GF-D8 (cell line): ENCODE data around the gene KTN1.

Experiments
- DNase-seq: peaks from one replicate; lab custom pipeline; 2025; lab: John Stamatoyannopoulos, UW

KTN1 gene, protein sequence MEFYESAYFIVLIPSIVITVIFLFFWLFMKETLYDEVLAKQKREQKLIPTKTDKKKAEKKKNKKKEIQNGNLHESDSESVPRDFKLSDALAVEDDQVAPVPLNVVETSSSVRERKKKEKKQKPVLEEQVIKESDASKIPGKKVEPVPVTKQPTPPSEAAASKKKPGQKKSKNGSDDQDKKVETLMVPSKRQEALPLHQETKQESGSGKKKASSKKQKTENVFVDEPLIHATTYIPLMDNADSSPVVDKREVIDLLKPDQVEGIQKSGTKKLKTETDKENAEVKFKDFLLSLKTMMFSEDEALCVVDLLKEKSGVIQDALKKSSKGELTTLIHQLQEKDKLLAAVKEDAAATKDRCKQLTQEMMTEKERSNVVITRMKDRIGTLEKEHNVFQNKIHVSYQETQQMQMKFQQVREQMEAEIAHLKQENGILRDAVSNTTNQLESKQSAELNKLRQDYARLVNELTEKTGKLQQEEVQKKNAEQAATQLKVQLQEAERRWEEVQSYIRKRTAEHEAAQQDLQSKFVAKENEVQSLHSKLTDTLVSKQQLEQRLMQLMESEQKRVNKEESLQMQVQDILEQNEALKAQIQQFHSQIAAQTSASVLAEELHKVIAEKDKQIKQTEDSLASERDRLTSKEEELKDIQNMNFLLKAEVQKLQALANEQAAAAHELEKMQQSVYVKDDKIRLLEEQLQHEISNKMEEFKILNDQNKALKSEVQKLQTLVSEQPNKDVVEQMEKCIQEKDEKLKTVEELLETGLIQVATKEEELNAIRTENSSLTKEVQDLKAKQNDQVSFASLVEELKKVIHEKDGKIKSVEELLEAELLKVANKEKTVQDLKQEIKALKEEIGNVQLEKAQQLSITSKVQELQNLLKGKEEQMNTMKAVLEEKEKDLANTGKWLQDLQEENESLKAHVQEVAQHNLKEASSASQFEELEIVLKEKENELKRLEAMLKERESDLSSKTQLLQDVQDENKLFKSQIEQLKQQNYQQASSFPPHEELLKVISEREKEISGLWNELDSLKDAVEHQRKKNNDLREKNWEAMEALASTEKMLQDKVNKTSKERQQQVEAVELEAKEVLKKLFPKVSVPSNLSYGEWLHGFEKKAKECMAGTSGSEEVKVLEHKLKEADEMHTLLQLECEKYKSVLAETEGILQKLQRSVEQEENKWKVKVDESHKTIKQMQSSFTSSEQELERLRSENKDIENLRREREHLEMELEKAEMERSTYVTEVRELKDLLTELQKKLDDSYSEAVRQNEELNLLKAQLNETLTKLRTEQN (N-terminal part only)

DNA sequence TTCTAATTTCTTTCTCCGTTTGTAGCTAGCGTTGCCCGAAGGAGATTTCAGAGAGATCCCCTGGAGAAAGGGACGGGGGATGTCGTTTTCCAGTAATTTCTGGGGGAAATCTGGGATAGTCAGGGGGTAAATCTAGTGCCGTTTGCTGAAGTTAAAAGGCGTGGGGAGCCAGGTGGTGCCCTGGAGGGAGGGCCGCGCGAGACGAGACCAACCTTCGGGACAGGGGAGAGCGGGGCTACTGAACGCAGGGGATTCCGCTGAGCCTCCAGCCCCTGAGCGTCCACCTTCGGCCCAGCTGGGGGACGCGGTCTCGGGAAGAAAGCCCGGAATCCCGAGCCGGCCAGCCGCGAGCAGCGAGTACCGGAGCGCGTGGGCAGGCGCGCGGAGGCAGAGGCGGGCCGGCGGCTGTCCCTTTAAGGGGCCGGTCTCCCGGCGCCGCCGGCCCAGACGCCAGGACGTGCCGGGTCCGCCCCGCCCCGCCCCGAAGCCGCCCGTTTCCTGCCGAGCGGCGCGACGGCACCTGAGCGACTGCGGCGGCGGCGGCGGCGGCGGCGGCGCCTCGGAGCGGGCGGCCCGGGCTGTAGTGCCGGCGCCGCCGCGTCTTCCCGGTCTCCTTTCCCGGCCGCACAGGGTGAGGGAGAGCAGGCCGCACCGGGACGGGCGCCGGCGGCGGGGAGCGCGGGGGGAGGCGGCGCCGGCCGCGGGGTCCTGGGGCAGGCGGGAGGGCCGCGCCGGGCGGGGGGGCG, at the start of gene KTN1:
Gene KTN1 (plus strand): TSS at position 484 of the 746 bp plus-strand sequence. CDS start 31,842 bp downstream, outside the sequence.
- peak; percentile 52 for DNase-seq

DNA sequence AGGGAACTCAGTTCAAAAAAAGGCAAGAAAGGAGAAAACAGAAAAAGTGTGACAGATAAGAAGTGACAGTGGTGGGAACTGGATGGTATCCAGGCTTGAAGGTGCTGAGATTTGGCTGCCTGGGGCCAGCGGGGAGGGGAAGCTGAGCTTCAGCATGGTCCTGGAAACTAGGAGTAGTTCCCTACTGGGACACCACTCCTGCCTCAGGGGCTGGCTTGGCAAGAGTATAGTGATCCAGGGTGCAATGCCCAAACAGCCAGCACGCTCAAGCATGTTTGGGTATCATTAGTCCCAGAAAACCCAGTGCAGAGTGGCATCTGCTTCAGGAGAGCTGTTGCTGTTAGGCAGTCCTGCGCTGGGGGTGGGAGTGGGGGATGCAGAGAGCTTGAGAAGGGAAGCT, 49.5 kb upstream of the KTN1 start:
- DNase-seq = no peak

DNA sequence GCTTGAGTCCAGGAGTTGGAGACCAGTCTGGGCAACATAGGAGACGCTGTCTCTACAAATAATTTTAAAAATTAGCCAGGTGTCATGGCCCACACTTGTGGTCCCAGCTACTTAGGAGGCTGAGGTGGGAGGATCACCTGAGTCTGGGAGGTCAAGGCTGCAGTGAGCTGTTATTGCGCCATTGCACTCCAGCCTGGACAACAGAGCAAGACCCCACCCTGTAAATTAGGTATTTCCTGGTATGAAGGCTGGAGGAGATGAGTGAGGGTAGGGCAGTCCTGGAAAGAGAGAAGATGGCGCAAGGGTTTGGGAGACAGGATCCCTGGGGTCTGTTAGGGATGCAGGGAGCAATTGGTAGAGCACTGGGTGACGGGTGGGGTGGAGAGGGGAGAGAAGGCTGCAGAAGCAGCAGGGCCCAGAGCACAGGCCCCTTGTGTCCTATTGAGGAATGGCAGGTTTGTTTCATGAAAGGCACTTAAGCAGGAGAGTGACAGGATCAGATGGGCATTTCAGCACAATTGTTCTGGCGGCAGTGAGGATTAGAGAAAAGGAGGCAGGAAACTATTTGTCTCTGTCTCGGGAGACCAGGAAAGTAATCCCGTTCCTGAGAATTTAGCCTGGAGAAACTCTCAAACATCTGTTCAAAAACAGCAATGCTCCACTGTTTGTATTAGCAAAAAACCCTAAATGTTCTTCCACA, 47.2 kb upstream of the KTN1 start:
- DNase-seq = no peak

DNA sequence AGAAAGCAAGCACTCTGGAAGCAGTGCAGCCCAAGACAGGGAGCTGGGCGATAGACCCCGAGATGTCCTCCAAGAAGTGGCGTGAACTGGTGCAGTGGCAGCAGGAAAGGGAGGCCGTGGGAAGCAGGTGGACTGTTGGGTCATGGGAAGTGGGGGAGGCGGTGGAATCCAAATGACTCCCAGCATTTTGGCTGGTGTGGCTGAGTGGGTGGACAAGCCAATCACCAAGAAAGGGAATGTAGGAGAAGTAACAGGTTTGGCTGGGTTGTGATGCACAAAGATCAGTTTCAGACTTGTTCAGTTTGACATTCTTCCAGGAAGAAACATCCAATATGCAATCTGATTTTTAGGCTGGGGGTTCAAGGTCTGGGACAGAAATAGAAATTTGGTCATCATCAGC, 46.0 kb upstream of the KTN1 start:
- no peak for DNase-seq

DNA sequence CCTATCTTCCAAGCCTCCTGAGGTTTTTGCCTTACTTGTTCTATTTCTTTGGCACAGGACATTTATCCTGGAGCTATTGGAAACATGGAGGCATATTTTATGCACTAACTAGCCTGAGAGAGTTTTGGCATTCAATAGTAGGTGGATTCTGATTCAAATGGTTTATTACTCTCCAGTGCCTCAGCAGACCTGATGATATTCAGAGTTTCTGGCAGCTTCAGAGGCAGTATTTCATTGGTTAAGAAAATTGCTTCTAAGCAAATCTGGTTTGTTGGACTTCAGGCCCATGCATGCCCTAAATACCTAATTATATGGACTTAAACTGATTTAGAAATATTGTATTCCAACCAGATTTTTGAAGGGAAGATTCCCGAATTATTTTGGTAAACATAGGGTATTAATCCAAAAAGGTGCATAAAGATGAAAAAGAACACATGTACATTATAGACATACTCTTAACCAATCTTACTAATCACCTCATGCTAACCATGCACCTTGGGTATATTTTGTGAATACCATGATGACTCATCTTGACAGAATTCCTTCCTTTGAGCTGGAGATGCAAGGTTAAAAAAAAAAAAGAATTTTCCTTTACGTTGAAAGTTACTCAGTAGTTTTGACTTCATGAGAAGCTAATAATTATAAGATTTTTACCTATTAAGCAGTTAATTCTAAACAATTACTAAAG, 44.3 kb upstream of the KTN1 start:
- no peak for DNase-seq

DNA sequence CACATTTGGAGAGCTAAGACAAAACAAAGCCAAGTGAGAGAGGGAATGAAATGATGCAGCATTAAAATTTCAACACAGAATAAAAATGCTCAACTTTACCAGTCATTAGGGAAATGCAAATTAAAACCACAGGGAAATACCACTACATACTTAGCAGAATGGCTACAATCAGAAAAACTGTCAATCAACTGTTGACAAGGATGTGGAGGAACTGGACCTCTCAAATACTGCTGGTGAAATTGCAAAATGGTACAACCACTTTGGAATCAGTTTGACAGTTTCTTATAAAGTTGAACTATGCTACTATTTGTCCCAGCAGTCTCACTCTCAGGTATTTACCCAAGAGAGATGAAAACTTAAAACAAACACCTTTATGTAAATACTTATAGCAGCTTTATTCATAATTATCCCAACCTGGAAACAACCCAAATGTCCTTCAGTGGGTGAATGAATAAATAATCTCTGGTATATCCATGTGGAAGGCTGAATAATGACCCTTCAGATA, 43.8 kb upstream of the KTN1 start:
- no peak for DNase-seq

DNA sequence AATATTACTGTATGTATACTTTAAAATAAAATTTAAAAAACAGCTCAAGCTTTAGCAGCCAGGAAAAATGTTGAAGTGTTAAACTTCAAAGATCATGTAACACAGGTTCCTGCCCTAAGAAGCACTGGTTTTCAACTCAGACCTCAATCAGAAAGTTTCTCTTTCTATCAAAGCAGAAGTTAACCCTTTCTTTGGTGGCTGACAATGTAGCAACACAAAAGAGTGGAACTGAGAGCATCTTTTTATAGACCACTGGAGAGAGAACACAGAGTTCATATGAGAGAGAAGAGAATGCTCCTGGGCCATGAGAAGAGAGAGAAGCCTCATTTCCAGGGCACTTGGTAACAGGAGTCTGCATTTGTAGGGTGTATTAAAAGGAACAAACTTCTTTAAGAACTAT, 42.2 kb upstream of the KTN1 start:
- no peak for DNase-seq

DNA sequence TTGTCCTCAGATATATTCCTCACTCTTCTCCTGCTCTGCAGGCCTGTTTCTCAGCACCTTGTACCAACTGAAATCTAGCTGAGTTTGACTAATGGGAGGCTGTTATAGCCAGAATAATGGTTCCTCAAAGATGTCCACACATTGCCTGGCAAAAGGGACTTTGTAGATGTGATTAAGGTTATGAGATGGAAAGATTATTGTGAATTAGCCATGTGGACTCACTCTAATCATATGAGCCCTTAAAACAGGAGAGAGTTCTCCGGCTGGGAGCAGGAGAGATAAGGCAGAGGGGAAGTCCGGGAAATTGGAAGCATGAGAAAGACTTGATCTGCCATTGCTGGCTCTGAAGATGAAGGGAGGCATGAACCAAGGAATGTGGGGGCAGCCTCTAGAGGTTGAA, 40.0 kb upstream of the KTN1 start:
- no peak for DNase-seq

DNA sequence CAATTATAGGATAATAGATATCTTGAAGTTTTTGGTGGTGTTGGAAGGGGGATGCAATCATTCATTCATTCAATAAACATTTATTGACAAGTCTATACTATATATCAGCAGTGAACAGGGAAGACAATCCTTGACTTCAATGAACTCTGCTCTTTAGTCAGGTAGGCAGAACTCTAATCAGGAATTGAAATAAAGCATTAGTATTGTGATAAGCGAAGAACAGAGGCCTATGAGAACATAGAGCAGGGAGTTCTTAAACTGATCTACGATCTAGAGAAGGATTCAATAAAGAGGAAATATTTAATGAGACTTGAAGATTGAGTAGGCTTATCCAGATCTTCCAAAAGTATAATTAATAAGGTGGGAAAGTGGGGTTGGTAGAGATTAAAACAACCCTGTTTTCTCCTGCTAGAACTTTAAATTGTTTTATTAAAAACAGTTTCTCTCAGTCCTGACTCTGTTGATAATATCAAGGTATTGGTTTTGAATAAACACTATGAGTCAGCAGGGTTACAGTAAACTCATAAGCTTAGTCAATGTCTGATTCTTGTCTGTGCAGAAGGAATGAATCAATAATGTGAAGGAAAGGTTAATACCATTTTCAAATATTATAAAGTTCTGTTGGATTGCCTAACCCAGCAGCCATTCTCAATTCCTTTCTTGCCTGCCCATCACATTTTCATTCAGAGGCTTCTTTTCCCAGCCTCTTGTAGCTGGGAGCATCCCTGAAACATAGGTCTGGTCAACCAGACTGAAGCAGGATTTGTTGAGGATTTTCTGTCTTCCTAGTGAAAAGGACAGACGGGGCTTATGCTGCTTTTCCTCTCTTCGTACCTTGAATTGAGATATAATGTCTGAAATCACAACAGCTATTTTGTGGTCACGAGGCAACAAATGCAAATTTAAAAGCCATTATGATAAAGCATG, 38.9 kb upstream of the KTN1 start:
- no peak for DNase-seq

DNA sequence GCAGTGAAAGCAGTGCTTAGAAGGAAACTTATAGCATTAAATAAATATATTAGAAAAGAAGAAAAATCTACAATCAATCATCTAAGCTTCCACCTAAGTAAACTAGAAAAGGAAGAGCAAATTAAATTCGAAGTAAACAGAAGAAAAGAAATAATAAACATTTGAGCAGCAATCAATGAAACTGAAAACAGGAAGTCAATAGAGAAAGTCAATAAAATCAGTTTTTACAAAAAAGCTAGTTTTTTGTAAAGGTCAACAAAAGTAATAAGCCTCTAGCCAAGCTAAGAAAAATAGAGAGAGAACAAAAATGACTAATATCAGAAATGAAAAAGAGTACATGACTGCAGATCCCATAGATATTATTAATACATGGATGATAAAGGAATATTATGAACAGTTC, 34.2 kb upstream of the KTN1 start:
- DNase-seq = no peak

DNA sequence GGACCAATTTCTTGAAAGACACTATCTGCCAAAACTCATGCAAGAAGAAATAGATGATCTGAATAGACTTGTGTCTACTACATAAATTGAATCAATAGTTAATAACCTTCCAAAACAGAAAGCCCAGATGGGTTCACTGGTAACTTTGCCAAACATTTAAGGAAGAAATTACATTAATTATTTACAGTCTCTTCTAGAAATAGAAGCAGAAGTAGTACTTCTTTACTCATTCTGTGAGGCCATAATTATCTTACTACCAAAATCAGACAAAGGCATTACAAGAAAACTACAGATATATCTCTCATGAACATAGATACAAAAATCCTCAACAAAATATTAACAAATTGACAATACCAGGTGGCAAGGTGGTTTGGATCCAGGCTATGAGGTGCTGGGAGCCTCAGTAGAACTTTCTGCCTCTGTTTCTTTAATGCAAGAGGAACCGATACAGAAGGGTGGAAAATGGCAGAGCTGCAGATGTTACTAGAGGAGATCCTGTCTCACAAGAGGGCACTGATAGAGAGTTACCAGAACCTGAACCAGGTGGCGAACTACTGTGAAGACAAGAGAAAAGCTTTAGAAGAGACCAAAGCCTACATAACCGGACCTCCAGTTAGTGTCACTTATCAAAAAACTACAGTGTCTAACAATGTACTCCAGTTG, 33.7 kb upstream of the KTN1 start:
- DNase-seq = no peak

DNA sequence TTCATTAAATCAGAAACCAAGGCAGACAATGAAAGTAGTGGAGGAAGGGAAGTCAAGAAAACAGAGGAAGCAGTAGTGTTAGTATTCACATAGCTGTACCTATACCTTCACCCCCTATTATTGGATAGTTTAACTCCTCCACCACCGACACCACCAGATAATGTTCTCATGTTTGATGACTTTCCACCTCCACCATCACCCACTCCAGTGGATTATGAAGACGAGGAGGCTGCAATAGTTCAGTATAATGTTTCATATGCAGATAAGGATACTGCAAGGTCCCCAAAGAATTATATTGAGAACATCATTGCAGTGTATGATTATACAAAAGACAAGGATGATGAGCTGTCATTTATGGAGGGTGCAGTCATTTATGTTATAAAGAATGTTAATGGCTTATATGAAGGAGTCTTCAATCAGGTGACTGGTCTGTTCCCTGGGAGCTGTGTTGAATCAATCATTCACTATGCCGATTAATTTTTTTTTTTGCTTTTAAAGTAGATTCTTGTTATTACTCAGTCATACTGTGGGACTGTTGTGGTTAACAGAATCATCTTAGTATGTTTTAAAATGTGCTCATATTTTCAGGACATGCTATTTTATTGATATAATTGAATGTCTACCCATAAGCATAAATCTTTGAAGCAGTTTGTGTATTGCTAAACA, 32.2 kb upstream of the KTN1 start:
- no peak for DNase-seq

DNA sequence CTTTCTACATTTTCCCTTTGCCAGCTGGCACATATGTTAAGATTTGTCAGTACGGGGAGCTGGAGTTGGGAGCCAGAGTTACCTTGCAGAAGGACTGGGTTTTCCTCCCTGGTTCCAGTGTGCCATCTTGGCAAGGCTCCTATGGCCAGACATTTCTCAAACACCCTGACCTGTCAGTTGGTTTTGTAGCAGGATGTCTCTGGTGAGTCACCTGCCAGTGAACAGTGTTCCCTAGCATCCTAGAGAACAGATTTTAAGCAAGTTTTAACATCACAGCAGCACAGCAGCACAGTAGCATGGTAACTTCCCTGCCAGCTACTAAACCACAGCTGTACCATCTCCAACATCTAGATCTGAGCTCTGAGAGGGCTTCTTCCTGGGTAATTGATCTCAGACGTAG, 26.2 kb upstream of the KTN1 start:
- no peak for DNase-seq

DNA sequence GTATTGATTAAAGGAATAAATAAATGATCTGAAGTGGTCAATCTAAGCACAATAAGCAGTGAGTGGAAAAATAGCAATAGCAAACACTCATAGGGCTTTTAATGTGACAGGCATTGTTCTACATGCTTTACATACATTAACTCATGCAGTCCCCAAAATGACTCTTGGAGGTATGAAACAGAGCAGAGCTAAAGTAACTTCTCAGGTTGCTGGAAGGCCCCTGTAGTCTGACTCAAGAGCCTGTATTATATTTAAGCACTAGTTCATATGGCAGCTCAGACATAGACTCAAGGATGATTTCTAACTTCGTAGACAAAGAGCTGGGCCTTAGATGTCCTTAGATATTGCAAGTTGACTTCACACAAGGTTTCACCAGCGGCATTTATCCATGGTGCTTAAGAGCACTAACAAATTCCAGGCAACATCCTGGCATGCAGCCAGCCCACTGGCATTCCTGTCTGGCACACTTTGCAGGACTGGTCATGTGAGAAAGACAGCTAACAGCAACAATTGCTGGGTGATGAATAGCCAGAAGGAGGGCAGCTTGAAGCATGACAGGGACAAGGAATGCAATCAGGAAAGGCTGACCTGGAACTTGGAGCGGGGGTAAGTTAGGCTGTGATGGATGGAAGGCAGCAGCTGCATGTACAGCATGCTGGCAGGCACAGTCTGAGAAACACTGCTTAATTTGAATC, 22.9 kb upstream of the KTN1 start:
- no peak for DNase-seq

DNA sequence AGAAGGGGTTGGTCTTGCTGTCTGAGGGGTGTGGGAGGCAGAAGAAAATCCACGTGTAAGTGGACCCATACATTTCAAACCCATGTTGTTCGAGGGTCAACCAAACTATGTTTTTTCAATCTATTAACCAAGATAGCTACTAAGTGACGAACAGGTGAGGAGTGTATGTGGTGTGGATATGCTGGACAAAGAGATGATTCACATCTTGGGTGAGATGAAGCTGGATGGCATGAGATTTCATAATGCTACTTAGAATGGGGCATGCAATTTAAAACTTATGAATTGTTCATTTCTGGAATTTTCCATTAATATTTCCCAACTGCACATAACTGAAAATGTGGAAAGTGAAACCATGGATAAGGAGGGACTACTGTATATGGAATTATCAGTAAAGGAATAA, 17.9 kb upstream of the KTN1 start:
- DNase-seq = no peak

DNA sequence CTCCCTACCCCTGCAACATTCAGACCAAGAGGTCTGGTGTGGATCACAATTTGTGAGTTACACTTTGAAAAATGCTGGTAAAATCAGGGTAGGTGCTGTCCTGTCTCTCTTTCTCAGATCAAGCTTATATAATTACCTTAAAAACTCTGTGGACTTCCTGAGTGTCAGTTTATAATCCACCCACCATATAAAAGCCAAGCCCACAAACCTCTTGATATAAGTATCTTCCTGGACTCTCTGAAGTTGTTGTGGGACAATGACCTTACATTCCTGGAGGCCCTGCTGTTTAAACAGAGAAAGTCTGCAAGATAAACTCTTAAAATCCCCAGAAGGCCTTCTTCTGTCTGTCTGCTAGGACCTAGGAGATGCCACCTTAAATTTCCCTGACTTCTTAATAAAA, 11.4 kb upstream of the KTN1 start:
- DNase-seq = no peak

DNA sequence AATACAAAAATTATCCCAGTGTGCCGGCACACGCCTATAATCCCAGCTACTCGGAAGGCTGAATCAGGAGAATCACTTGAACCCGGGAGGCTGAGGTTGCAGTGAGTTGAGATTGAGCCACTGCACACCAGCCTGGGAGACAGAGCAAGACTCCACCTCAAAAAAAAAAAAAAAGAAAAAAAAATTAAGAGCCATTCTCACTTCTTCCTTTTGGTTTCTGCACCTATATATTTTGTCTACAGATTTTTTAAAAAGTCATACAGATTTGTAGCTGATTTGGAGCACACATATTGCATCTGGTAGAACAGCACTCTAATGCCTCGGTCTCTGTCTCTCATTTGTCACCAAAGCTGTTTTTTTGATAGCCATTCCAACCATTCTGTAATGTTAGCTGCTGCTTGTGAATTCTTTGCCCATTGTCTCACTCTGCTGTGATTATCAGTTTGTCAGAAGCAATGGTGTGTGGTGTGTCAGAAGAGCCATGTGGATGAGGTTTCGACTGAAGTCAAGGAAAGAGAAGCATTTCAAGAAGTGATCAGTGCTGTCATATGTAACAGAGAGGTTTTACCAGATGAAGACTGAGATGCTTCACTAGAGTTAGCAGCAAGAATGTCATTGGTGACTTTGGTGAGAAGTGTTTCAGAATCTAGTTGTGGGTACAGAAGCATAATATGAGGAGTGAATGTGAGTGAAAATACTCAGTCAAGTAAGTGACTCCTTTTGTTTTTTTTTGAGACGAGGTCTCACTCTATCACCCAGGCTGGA, 8.7 kb upstream of the KTN1 start:
- no peak for DNase-seq
